Activated T-cell treated with anti-CD3 and anti-CD28 coated beads, Interleukin-2, amount 50 U/mL, for 4 hours (primary cell): ENCODE results near the gene B4GALNT4. TPM values are rescaled to one million over a fixed set of nuclear protein-coding genes. Genes with fewer than 3 reads are reported as not detected.
A peak's percentile ranks its signal among the peaks of the same experiment; 100 is the strongest.
"Not testable (repeated sequence)": the region's sequence is repeated elsewhere in the genome, so short reads cannot be mapped to it uniquely, and the experiment has no call there.

Source experiments
- ATAC-seq, 2 donors: fragments of 200-7000 bp; cut with Tn5 transposase; one replicate each; pipeline ENCODE4 v1.10.0; 2021
- DNase-seq: peaks from one replicate; pipeline ENCODE4 v3.0.0-alpha.2; 2020
- H3K27me3 Mint-ChIP-seq: one replicate; pipeline ENCODE4 v1.8.0; 2021; ENCODE audit warnings: low read depth, mixed read lengths
- H3K36me3 Mint-ChIP-seq: one replicate; pipeline ENCODE4 v1.8.0; 2022; ENCODE audit warnings: mixed read lengths; ENCODE audit not compliant: insufficient read depth
- H3K4me1 Mint-ChIP-seq: one replicate; pipeline ENCODE4 v1.8.0; 2021; ENCODE audit warnings: low read depth, mixed read lengths
- H3K4me3 Mint-ChIP-seq: one replicate; pipeline ENCODE4 v1.8.0; 2021; ENCODE audit warnings: mild to moderate bottlenecking, moderate library complexity, mixed read lengths
- H3K9me3 Mint-ChIP-seq: one replicate; pipeline ENCODE4 v1.8.0; 2021; ENCODE audit warnings: mixed read lengths
- total RNA-seq, 3 donors: library from RNA; stranded (reverse); gene quantifications; one replicate each; pipeline ENCODE4 v1.2.1, GENCODE V29; 2021

Gene B4GALNT4
- total RNA-seq: 1 to 10 TPM; 3.8 to 6.1 (median 5.5) TPM

GRCh38 chr11:369336-370018, at the start of gene B4GALNT4:
TSS of gene B4GALNT4 (plus strand) at chr11:369499. CDS start at chr11:369804, 305 bp downstream.
- H3K9me3 Mint-ChIP-seq: no peaks in the 10 kb centered on the region
- peaks cover 11% of the 10 kb centered on the region for H3K4me1 Mint-ChIP-seq
- H3K27me3 Mint-ChIP-seq: peaks cover 44% of the 10 kb centered on the region
- ATAC-seq (peak; percentile 66 to 78), DNase-seq (no peak)
- peak within 1 kb of the TSS; percentile 78 for H3K4me3 Mint-ChIP-seq
- H3K36me3 Mint-ChIP-seq: no peaks in the 10 kb centered on the region

DNA sequence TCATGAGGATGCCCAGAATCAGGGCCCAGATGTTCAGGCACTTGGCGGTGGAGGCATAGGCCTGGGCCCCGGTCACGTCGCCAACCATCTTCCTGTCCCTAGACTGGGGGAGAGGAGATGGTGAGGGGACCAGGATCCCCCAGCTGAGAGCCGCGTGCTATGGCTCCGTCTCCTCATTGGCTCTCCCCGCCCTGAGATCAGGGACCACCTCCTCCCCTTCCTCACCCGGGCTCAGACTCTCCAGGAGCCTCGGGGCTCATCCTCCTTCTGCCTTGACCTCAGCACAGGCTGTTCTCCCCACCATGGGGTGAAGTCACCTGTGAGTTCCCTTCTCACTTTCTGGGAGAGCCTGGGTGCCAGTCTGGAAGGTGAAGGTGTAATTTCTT, 49.4 kb upstream of the B4GALNT4 start:
- H3K4me1 Mint-ChIP-seq: peaks cover 43% of the 10 kb centered on the region
- peak; percentile 5 for ATAC-seq
- H3K36me3 Mint-ChIP-seq, H3K27me3 Mint-ChIP-seq, DNase-seq, H3K9me3 Mint-ChIP-seq: not testable (repeated sequence)
- H3K4me3 Mint-ChIP-seq: peak overlapping the region; percentile 79

GRCh38 chr11:324156-324555, 45.1 kb upstream of the B4GALNT4 start:
- no peaks in the 10 kb centered on the region for H3K27me3 Mint-ChIP-seq
- DNase-seq: no peak
- no peak overlapping the region for H3K4me3 Mint-ChIP-seq
- no peaks in the 10 kb centered on the region for H3K36me3 Mint-ChIP-seq
- H3K9me3 Mint-ChIP-seq: no peaks in the 10 kb centered on the region
- peaks cover 54% of the 10 kb centered on the region for H3K4me1 Mint-ChIP-seq
- no peak for ATAC-seq

GRCh38 chr11:324593-325517, 44.4 kb upstream of the B4GALNT4 start:
- not testable (repeated sequence) for H3K27me3 Mint-ChIP-seq, H3K9me3 Mint-ChIP-seq, H3K36me3 Mint-ChIP-seq, DNase-seq, ATAC-seq
- peak overlapping the region; percentile 14 for H3K4me3 Mint-ChIP-seq
- H3K4me1 Mint-ChIP-seq: peaks cover 56% of the 10 kb centered on the region

GRCh38 chr11:325796-326591, 43.3 kb upstream of the B4GALNT4 start:
- H3K27me3 Mint-ChIP-seq: no peaks in the 10 kb centered on the region
- H3K36me3 Mint-ChIP-seq: no peaks in the 10 kb centered on the region
- no peaks in the 10 kb centered on the region for H3K9me3 Mint-ChIP-seq
- H3K4me1 Mint-ChIP-seq: peaks cover 57% of the 10 kb centered on the region
- H3K4me3 Mint-ChIP-seq: peak overlapping the region; percentile 13
- peak in 1 of 2 donors; percentile 5 for ATAC-seq
- DNase-seq: no peak

DNA sequence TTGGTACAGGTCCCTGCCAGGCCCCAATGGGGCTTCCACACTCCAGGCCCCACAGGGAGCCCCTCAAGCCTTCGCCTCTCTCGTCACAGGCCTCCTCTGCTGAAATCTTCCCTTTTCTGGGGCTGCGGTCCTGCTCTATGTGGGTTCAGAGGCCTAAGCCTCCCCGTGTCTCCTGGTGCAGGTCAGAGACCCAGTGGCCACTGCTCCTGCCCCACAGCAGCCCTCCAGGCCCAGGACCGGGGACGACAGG, 42.8 kb upstream of the B4GALNT4 start:
- Mint-ChIP-seq H3K4me3 (peak overlapping the region; percentile 1), H3K27me3 (no peaks in the 10 kb centered on the region), H3K36me3 (no peaks in the 10 kb centered on the region), H3K4me1 (peaks cover 62% of the 10 kb centered on the region), H3K9me3 (no peaks in the 10 kb centered on the region)
- ATAC-seq (peak in 1 of 2 donors; percentile 19), DNase-seq (no peak)

DNA sequence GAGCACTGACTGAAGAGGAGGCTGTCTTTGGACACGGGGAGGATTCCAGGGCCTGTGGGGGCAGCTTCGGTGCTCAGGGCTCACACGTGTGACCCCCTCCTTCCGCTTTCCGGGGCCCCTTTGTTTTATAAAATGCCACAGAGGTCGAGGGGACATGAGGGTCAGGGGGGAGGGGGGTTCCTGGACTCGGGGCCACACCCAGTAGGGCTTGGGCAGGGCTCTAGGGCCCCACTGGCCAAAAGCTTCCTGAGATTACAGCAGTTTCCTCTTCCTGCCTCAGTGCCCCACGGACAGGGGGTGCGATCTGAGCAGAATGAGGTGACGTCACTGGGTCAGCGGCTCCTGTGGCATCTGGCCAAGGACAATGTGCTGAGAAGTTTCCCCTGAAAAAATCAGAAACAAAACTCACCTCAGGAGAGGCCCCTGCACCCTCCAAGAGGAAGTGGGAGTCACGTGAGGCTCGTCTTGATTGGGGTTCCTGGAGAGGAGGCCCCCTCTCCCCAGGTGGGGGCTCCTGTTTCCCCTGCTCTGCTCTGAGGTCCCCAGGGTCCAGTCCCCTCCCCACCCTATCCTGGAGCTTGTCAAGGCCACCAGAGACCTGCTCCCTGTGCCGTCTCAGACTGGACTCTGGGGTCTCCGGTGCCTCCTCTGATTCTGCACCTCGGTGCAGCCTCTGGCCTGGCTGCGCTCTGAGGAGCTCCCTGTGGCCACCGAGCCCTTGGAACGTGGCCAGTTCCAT, 42.3 kb upstream of the B4GALNT4 start:
- peak overlapping the region; percentile 56 for H3K4me3 Mint-ChIP-seq
- H3K4me1 Mint-ChIP-seq: peaks cover 67% of the 10 kb centered on the region

DNA sequence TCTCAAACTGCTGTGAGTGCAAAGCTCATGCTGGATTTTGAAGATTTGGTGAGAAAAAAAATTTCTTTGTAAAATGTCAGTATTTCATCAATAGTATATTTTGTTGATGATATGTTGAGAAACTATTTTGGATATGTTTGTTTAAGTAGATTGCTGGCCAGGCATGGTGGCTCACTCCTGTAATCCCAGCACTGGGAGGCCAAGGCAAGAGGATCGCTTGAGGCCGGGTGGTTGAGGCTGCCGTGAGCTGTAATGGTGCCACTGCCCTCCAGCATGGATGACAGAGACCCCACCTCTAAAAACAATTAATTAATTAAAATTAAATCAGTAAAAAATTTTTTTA, 41.7 kb upstream of the B4GALNT4 start:
- Mint-ChIP-seq H3K9me3 (no peaks in the 10 kb centered on the region), H3K36me3 (no peaks in the 10 kb centered on the region), H3K27me3 (no peaks in the 10 kb centered on the region), H3K4me3 (peak overlapping the region; percentile 56), H3K4me1 (peaks cover 70% of the 10 kb centered on the region)
- ATAC-seq: no peak
- DNase-seq: no peak

More for the DNA sequence above, 42.3 kb upstream of the B4GALNT4 start:
- ATAC-seq (peak; percentile 44), DNase-seq (no peak)
- no peaks in the 10 kb centered on the region for H3K36me3 Mint-ChIP-seq
- no peaks in the 10 kb centered on the region for H3K9me3 Mint-ChIP-seq
- H3K27me3 Mint-ChIP-seq: no peaks in the 10 kb centered on the region

DNA sequence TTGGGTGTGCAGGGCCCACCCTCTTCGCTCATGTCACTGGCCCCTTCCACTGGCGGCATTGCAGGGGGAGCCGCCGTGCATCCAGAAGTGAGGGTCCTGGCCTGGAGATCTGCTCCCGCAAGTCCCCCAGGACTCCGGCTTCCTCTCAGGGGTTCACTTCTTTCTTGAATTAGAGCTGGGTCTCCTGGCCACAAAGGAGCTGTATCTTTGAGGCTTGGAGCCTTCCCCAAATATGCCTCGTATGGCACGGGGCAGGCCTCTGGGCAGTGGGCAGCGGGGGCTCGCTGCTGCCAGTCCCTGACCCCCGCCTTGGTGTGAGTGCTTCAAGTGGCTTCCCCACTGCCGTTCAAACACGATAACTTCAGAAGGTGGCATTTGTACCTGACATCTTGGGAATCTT, 41.3 kb upstream of the B4GALNT4 start:
- peaks cover 74% of the 10 kb centered on the region for H3K4me1 Mint-ChIP-seq
- ATAC-seq (no peak), DNase-seq (no peak)
- no peak overlapping the region for H3K4me3 Mint-ChIP-seq
- no peaks in the 10 kb centered on the region for H3K9me3 Mint-ChIP-seq
- no peaks in the 10 kb centered on the region for H3K36me3 Mint-ChIP-seq
- no peaks in the 10 kb centered on the region for H3K27me3 Mint-ChIP-seq

DNA sequence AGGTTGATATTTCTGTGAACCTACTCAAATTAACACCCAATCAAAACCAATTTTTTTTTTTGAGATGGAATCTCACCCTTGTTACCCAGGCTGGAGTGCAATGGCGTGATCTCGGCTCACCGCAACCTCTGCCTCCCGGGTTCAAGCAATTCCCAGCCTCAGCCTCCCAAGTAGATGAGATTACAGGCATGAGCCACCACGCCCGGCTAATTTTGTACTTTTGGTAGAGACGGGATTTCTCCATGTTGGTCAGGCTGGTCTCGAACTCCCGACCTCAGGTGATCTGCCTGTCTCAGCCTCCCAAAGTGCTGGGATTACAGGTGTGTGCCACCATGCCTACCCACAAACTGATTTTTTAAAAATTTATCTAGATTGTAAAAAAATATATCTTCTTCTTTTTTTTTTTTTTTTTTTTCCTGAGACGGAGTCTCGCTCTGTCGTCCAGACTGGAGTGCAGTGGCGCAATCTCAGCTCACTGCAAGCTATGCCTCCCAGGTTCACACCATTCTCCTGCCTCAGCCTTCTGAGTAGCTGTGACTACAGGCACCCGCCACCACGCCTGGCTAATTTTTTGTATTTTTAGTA, 40.7 kb upstream of the B4GALNT4 start:
- H3K9me3 Mint-ChIP-seq, H3K36me3 Mint-ChIP-seq, DNase-seq, H3K27me3 Mint-ChIP-seq, H3K4me3 Mint-ChIP-seq, ATAC-seq: not testable (repeated sequence)
- H3K4me1 Mint-ChIP-seq: peaks cover 72% of the 10 kb centered on the region

GRCh38 chr11:329886-330253, 39.4 kb upstream of the B4GALNT4 start:
- no peak for ATAC-seq
- no peak overlapping the region for H3K4me3 Mint-ChIP-seq
- H3K9me3 Mint-ChIP-seq: no peaks in the 10 kb centered on the region
- no peak for DNase-seq
- no peaks in the 10 kb centered on the region for H3K27me3 Mint-ChIP-seq
- peaks cover 63% of the 10 kb centered on the region for H3K4me1 Mint-ChIP-seq
- H3K36me3 Mint-ChIP-seq: no peaks in the 10 kb centered on the region

GRCh38 chr11:330307-330693, 39.0 kb upstream of the B4GALNT4 start:
- ATAC-seq: no peak
- no peaks in the 10 kb centered on the region for H3K27me3 Mint-ChIP-seq
- peaks cover 61% of the 10 kb centered on the region for H3K4me1 Mint-ChIP-seq
- no peak for DNase-seq
- no peaks in the 10 kb centered on the region for H3K36me3 Mint-ChIP-seq
- H3K4me3 Mint-ChIP-seq: no peak overlapping the region
- no peaks in the 10 kb centered on the region for H3K9me3 Mint-ChIP-seq

DNA sequence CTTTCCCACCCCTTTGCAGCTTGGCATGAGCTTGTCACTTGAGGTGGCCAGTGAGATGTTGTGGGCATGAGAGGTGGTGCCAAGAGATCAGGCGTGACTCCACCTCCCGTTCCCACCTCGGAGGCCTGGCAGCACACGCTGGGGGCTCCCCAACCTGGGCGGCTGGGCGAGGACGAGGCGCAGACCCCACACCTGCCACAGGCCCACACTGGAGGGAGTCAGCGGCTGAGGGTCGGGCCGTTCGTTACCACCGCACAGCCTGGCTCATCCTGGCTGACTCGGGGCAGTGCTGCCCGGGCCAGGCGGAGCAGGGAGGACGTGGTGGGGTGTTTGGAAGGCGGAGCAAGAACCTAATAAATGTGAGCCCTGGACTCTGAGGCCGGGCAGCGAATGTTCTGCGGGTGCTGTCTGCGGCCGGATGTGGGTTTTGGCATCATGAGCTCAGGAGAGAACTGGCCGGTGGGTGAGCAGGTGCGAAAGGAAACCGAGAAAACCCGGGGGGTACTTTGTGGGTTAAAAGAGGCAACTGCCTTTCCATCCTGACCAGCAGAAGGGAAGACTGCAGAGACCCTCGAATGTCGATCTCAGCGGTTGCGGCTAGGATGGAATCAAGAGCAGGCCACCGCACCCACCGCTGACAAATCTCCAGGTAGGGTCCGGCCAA, 38.5 kb upstream of the B4GALNT4 start:
- Mint-ChIP-seq H3K4me1 (peaks cover 62% of the 10 kb centered on the region), H3K27me3 (no peaks in the 10 kb centered on the region), H3K4me3 (peak overlapping the region; percentile 20), H3K36me3 (no peaks in the 10 kb centered on the region), H3K9me3 (no peaks in the 10 kb centered on the region)
- ATAC-seq (no peak), DNase-seq (no peak)
